Mucosa of descending colon (tissue), 3 donors: ENCODE measurements around the gene AKR1E2. TPM values are rescaled to one million over a fixed set of nuclear protein-coding genes. Genes with fewer than 3 reads are reported as not detected.
A peak's percentile ranks its signal among the peaks of the same experiment; 100 is the strongest.

Experiments
- ATAC-seq: fragments of 200-7000 bp; cut with Tn5 transposase; one replicate; pipeline ENCODE4 v1.9.1; 2020; ENCODE audit warnings: mild to moderate bottlenecking, moderate library complexity
- DNase-seq, 3 donors: peaks; one replicate each; pipeline ENCODE4 v3.0.0-alpha.2; 2020
- H3K36me3 ChIP-seq: fragments of 200-600 bp; one replicate; pipeline ENCODE4 v1.8.0; 2021; ENCODE audit warnings: low read depth, mild to moderate bottlenecking
- H3K4me1 ChIP-seq: fragments of 200-600 bp; one replicate; pipeline ENCODE4 v1.8.0; 2021; ENCODE audit warnings: low read depth, mild to moderate bottlenecking
- H3K4me3 ChIP-seq: fragments of 200-600 bp; one replicate; pipeline ENCODE4 v1.8.0; 2021; ENCODE audit warnings: mild to moderate bottlenecking
- H3K9me3 ChIP-seq: fragments of 200-600 bp; one replicate; pipeline ENCODE4 v1.8.0; 2021; ENCODE audit warnings: mild to moderate bottlenecking
- intact Hi-C, 2 donors: fragments of 100-400 bp; cut with DNase I in 1 of 2; cut with micrococcal nuclease in 1 of 2; formaldehyde crosslinking; loops; one replicate each; pipeline versions ENCODE4 v1.11.0 to v1.11.1; 2022; cut with DNase I, micrococcal nuclease
- total RNA-seq, 3 donors: library from RNA; stranded (reverse); fragmentation: NEBNext Ultra II Directional in 2 of 3; extraction: Animal tissue kit (Norgen Biotek cat#: 25700) in 2 of 3; gene quantifications; one replicate each; pipeline versions ENCODE4 v1.2.1 to v1.2.4, GENCODE V29; 2021 to 2023
- TF ChIP-seq, protein P1 (sequence below): fragments of 200-600 bp; IDR thresholded peaks from one replicate; pipeline ENCODE4 v1.8.0; 2022; ENCODE audit warnings: antibody characterized with exemption, mild to moderate bottlenecking
- donor health status: DM: no; HTN: no; CAD: no; lungs with moderate emphysema.
- donor health status: DM: no; HTN: no; CAD: no.
- donor health status: DM: no; HTN: yes; CAD: no.

Gene AKR1E2
- total RNA-seq, 3 donors from 2014 or later, result 6.7 to 20.4 (median 8.0) TPM

DNA sequence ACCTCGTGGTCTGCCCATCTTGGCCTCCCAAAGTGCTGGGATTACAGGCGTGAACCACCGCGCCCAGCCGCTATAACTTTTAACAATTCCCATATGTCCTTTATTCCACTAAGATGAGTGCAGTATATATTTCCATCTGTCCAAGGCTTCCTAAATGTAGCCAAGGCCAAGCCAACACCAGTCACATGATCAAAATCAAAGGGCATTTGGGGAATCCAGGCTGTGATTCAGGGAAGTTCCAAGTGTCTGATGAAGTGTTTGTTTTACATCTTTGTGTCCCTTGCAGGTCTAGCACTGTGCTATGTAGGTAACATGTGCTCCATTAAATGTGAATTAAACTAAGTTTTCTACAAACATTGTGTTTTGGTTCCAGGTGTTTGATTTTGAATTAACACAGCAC, 20.8 kb downstream of the AKR1E2 start:
- H3K36me3 ChIP-seq, result no peaks in the 10 kb centered on the region
- ATAC-seq (no peak), DNase-seq (no peak)
- intact Hi-C loops, result loop anchor here in 1 of 2 donors (5.0 to 10.0 kb wide), 3 partner anchors 258 to 578 kb away; no protein-coding TSS in a partner anchor
- TF ChIP-seq, protein P1, sequence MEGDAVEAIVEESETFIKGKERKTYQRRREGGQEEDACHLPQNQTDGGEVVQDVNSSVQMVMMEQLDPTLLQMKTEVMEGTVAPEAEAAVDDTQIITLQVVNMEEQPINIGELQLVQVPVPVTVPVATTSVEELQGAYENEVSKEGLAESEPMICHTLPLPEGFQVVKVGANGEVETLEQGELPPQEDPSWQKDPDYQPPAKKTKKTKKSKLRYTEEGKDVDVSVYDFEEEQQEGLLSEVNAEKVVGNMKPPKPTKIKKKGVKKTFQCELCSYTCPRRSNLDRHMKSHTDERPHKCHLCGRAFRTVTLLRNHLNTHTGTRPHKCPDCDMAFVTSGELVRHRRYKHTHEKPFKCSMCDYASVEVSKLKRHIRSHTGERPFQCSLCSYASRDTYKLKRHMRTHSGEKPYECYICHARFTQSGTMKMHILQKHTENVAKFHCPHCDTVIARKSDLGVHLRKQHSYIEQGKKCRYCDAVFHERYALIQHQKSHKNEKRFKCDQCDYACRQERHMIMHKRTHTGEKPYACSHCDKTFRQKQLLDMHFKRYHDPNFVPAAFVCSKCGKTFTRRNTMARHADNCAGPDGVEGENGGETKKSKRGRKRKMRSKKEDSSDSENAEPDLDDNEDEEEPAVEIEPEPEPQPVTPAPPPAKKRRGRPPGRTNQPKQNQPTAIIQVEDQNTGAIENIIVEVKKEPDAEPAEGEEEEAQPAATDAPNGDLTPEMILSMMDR, result no peak
- H3K4me3 ChIP-seq, result no peak overlapping the region
- no peaks in the 10 kb centered on the region for H3K4me1 ChIP-seq
- H3K9me3 ChIP-seq, result no peaks in the 10 kb centered on the region

DNA sequence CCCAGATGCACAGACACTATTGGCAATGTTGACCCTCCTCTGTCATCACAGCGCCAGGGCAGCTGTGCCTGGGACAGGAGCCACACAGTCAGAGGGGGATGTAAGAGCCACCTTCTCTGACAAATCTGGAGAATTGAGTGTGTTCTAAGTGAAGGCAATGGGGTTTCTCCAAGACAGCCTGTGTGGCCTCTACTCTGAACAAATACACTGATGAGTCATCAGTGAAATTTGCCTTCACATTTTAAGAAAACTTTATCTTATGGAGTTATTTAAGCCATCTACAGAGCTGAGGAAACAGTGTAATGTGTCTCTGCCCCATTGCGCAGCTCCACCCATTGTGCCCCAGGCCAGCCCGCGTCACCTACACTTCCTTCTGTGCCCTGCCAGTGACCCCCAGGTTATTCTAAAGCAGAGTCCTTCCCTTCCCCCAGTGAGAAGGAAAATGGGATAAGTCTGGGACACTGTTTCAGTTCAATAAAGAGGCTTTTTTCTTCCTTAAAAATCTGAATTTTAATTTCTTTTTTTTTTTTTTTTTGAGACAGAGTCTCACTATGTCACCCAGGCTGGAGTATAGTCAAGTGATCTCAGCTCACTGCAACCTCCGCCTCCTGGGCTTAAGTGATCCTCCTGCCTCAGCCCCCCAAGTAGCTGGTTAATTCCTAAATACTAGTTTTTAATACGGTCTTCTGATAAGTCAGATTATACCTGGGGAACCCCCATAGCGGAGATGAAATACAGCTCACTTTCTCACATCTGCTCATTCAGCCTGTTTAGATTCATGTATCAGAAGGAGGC, 21.8 kb downstream of the AKR1E2 start:
- Histone ChIP-seq H3K36me3 (no peaks in the 10 kb centered on the region), H3K9me3 (no peaks in the 10 kb centered on the region), H3K4me3 (no peak overlapping the region), H3K4me1 (no peaks in the 10 kb centered on the region)
- TF ChIP-seq, protein P1, result no peak
- DNase-seq (no peak), ATAC-seq (peak; percentile 14)
- intact Hi-C loops, result loop anchor here in 1 of 2 donors (5.0 to 10.0 kb wide), 3 partner anchors 257 to 577 kb away; no protein-coding TSS in a partner anchor

DNA sequence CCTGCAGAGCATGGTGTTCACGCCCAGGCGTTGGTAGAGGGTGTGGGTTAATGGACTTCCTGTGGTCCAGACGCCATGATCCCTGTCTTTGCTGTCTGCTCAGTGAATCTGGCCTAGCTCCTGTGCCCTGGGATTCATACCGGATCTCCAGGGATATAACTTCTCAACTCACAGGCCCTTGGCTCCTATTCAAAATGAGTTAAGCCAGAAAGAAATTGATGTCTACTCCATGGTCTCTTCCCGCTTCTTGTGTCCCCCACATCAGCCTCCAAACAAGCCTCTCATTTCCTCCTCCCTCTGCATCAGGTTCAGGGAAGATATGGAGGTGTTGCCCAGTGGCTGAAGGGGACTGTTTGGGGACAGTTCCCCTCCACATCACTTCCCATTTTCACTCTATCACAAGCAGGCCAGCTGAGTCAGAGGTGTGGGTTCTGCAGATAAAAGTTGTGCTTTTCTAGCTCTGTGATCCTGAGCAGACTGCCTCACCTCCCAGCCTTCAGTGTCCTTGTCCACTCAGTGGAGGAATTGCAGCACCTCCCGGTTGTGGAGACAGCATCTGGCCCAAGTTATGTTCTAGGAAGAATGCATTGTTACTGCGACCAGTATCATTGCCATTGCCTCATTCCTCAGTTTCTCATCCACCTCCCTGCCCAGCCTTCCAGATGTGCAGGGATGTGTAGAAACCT, 22.5 kb downstream of the AKR1E2 start:
- intact Hi-C loops, result loop anchor here in 1 of 2 donors (5.0 to 10.0 kb wide), 3 partner anchors 256 to 576 kb away; no protein-coding TSS in a partner anchor
- Histone ChIP-seq H3K9me3 (no peaks in the 10 kb centered on the region), H3K4me3 (no peak overlapping the region), H3K36me3 (no peaks in the 10 kb centered on the region), H3K4me1 (no peaks in the 10 kb centered on the region)
- DNase-seq, result no peak
- TF ChIP-seq, protein P1, result no peak
- no peak for ATAC-seq

DNA sequence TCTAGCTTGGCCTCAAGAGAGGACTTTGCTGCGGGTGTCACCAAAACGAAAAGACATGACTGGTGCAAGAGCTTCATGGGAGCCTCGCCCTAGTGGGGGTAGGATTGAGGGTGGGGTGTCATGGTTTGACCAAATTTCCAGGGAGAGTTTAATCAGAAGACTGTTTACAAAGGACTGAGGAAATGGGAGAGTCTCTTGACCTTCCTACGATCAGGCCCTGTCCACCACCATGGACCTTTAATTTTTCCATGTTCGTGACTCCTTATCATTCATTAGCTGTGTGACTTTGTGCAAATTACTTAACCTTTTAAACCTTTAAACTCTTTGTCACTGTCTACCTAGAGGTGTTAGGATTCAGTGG, 23.0 kb downstream of the AKR1E2 start:
- DNase-seq (no peak), ATAC-seq (no peak)
- Histone ChIP-seq H3K36me3 (no peaks in the 10 kb centered on the region), H3K4me3 (no peak overlapping the region), H3K9me3 (no peaks in the 10 kb centered on the region), H3K4me1 (no peaks in the 10 kb centered on the region)
- intact Hi-C loops, result loop anchor here in 1 of 2 donors (5.0 to 10.0 kb wide), 3 partner anchors 256 to 576 kb away; no protein-coding TSS in a partner anchor
- TF ChIP-seq, protein P1, result no peak

DNA sequence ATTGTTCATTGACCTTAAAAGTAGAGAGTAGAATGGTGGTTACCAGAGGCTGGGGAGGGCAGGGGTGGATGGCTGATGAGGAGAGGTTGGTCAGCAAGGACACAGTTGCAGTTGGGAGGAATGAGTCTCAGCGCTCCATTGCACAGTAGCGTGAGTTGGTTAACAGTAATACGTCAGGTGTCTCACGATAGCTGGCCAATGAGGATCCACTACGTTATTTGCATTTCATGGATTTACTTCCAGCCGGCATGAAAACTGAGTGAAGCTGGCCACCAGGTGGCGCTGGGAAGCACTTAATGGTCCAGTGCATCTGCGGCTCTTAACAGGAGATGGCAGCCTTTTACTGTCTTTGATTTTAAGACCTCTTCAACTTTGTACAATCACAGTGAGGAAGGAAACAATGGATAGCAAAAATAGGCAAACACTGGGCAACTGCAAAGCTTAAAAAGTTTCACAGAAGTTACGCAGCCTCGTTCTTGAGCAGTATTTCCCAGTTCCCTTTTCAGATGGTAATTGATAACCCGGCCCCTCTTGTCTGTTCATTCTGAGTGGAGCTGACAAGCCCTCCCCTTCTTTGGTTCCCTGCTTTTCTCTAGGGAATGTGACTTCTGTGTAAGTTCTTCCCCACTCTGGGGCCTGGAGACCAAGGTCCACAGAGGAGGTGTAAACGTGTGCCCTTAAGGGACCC, 23.7 kb downstream of the AKR1E2 start:
- Histone ChIP-seq H3K36me3 (no peaks in the 10 kb centered on the region), H3K4me3 (no peak overlapping the region), H3K4me1 (no peaks in the 10 kb centered on the region), H3K9me3 (no peaks in the 10 kb centered on the region)
- TF ChIP-seq, protein P1, result peak; percentile 87
- peak; percentile 89 to 96 (median 92) for DNase-seq
- peak; percentile 98 for ATAC-seq
- intact Hi-C loops, result loop anchor here (5.0 to 10.0 kb wide), 6 partner anchors 245 to 575 kb away; partner anchors contain the start of gene AKR1C3 (in 1 of the 2)
